OCI-LY3 (cell line): ENCODE results near the gene KLHL36.

Source experiments
- H2AFZ ChIP-seq: fragments of 200-600, 300-600 bp; shearing (Covaris generic); 2 replicates; pipeline ENCODE4 v1.6.0; 2014; ENCODE audit warnings: antibody characterized with exemption, low read depth, low read length
- H3K27ac ChIP-seq: fragments of 200-600, 300-600 bp; sonication (generic); 2 replicates; pipeline ENCODE4 v1.5.1; 2014; ENCODE audit warnings: mild to moderate bottlenecking, low read length, moderate library complexity, mixed read lengths
- H3K27me3 ChIP-seq: fragments of 200-600, 300-600 bp; sonication (generic); 2 replicates; pipeline ENCODE4 v1.6.1; 2014; ENCODE audit warnings: low read depth, low read length, mixed read lengths
- H3K36me3 ChIP-seq: fragments of 200-600, 300-600 bp; sonication (generic); replicated peaks from 2 replicates; pipeline ENCODE3; 2014; ENCODE audit warnings: low read depth, low read length, mixed read lengths
- H3K4me1 ChIP-seq: fragments of 300-600, 200-600 bp; sonication (generic); 2 replicates; pipeline ENCODE4 v1.6.1; 2014; ENCODE audit warnings: low read length, mixed read lengths
- H3K4me2 ChIP-seq: fragments of 200-600, 300-600 bp; sonication (generic); 2 replicates; pipeline ENCODE4 v1.6.1; 2014; ENCODE audit warnings: low read length, mixed read lengths
- H3K4me3 ChIP-seq: fragments of 300-600, 200-600 bp; sonication (generic); 2 replicates; pipeline ENCODE4 v1.5.1; 2014; ENCODE audit warnings: antibody characterized with exemption, mild to moderate bottlenecking, low read length, moderate library complexity
- H3K79me2 ChIP-seq: fragments of 300-600, 200-600 bp; shearing (Covaris generic); 2 replicates; pipeline ENCODE4 v1.6.1; 2014; ENCODE audit warnings: mild to moderate bottlenecking, low read length, mixed read lengths
- H3K9ac ChIP-seq: fragments of 300-600, 200-600 bp; shearing (Covaris generic); 2 replicates; pipeline ENCODE4 v1.6.0; 2014; ENCODE audit warnings: mild to moderate bottlenecking, low read length, moderate library complexity
- H3K9me3 ChIP-seq: fragments of 200-600, 300-600 bp; shearing (Covaris generic); 2 replicates; pipeline ENCODE4 v1.6.1; 2014; ENCODE audit warnings: low read length, mixed read lengths; ENCODE audit not compliant: insufficient read depth
- H4K20me1 ChIP-seq: fragments of 200-600, 300-600 bp; sonication (generic); 2 replicates; pipeline ENCODE4 v1.6.1; 2016; ENCODE audit warnings: low read length, mixed read lengths; ENCODE audit not compliant: insufficient read depth
- EZH2phosphoT487 ChIP-seq: fragments of 200-600 bp; shearing (Covaris generic); IDR thresholded peaks from 2 replicates; pipeline ENCODE4 v1.6.1; 2018; ENCODE audit warnings: antibody characterized with exemption, mixed run types, low read depth
- TF ChIP-seq, protein P1 (sequence below): fragments of 200-600, 300-600 bp; sonication (generic); IDR thresholded peaks from 2 replicates; pipeline ENCODE4 v1.5.1; 2014; ENCODE audit warnings: antibody characterized with exemption, low read length, low read depth

The KLHL36 gene

DNA sequence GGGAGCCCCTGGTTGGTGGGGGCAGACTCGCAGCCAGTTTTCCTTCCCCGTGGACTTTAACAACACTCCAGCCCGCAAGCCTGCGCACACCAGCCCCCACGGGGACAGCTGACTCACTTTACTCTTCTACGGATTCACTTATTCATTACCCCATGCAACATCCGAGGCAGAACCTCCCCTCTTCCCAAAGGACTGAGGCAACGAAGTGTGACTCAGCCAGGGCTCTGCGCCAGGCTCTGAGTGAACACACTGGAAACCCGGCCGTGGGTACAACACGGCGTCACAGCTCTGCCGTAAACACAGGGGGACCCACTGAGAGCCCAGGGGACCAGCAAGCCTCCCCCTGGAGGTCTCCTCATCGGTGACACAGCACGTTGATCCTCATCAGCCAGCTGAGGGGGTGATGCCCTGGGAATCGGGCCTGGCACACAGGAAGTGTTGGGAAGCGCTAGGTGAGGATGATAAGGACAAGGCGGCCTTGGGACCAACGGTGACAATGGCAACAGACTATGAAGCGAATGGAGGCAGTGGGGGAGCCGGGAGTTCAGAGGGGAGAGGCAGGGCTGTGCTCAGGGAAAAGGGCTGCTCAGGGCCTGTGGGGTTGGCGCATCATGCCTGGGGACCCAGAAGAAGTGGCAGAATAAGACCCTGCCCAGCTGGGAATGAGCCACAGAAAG is 45.0 kb upstream of the KLHL36 start:
- H3K9ac ChIP-seq = no peak overlapping the region
- TF ChIP-seq, protein P1, sequence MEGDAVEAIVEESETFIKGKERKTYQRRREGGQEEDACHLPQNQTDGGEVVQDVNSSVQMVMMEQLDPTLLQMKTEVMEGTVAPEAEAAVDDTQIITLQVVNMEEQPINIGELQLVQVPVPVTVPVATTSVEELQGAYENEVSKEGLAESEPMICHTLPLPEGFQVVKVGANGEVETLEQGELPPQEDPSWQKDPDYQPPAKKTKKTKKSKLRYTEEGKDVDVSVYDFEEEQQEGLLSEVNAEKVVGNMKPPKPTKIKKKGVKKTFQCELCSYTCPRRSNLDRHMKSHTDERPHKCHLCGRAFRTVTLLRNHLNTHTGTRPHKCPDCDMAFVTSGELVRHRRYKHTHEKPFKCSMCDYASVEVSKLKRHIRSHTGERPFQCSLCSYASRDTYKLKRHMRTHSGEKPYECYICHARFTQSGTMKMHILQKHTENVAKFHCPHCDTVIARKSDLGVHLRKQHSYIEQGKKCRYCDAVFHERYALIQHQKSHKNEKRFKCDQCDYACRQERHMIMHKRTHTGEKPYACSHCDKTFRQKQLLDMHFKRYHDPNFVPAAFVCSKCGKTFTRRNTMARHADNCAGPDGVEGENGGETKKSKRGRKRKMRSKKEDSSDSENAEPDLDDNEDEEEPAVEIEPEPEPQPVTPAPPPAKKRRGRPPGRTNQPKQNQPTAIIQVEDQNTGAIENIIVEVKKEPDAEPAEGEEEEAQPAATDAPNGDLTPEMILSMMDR = no peak
- TF ChIP-seq EZH2phosphoT487 = no peak
- H3K27me3 ChIP-seq = no peaks in the 10 kb centered on the region
- H4K20me1 ChIP-seq = peaks cover 29% of the 10 kb centered on the region
- no peak overlapping the region for H3K4me3 ChIP-seq
- H3K36me3 ChIP-seq = peaks cover 49% of the 10 kb centered on the region
- H3K27ac ChIP-seq = peak overlapping the region; percentile 88
- H3K9me3 ChIP-seq = peaks cover 14% of the 10 kb centered on the region
- peaks cover 91% of the 10 kb centered on the region for H3K4me1 ChIP-seq
- H3K4me2 ChIP-seq = peak overlapping the region; percentile 4; the same call in 1 of the 2 replicates
- no peak overlapping the region for H2AFZ ChIP-seq
- peaks cover 82% of the 10 kb centered on the region for H3K79me2 ChIP-seq

DNA sequence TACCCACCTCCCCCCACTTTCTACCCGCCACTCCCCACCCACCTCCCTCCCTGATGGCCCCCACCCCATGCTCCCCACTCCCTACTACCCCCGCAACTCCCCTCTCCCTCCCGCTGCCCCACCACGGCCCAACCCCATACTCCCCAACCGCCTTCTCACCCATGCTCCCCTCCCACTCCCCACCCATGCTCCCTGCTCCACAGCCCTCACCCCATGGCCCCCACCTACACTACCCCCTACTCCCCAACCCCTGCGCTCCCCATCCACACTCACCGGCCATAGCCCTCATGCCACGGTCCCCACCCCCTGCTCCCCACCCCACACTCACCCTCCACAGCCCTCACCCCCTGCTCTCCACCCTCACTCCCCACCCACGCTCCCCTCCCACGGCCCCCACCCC is 44.4 kb upstream of the KLHL36 start:
- peaks cover 16% of the 10 kb centered on the region for H3K9me3 ChIP-seq
- H3K9ac ChIP-seq = no peak overlapping the region
- TF ChIP-seq EZH2phosphoT487 = no peak
- TF ChIP-seq, protein P1 = no peak
- H3K27ac ChIP-seq = no peak overlapping the region
- no peak overlapping the region for H3K4me3 ChIP-seq
- peaks cover 30% of the 10 kb centered on the region for H4K20me1 ChIP-seq
- H3K79me2 ChIP-seq = peaks cover 84% of the 10 kb centered on the region
- no peaks in the 10 kb centered on the region for H3K27me3 ChIP-seq
- H3K36me3 ChIP-seq = peaks cover 56% of the 10 kb centered on the region
- no peak overlapping the region for H2AFZ ChIP-seq
- H3K4me2 ChIP-seq = no peak overlapping the region
- peaks cover 92% of the 10 kb centered on the region for H3K4me1 ChIP-seq

DNA sequence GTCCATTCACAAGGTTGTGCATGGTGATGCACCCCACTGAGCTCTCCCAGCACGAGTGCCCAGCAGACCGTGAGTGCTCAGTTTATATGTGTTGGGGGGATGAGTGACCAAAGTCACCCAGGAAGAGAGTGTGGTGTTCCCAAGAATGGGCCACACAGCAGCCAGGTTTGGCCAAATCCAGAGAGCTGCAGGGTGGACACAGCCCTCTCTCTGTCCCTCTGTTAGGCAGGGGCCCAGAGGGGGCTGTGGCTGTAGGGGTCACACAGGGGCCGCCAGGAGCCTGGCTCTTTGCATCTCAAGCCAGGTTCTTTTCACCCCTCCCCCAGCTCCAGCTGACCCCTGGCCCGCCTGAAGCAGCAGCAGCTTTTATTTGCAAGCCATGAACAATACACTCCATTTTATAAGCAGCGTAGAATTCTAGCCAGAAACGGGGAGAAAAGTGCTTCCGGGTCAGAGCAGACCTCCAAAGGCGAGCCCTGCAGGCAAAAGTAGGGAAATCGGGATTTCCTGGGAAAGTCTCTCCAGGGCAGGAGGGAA is 43.8 kb upstream of the KLHL36 start:
- TF ChIP-seq, protein P1 = no peak
- TF ChIP-seq EZH2phosphoT487 = no peak
- Histone ChIP-seq H3K4me2 (no peak overlapping the region), H3K9me3 (peaks cover 20% of the 10 kb centered on the region), H3K4me3 (no peak overlapping the region), H3K27ac (0 out of 2 replicates have a peak overlapping the region, but pooled peaks have one; percentile 4), H3K9ac (no peak overlapping the region), H3K79me2 (peaks cover 84% of the 10 kb centered on the region), H2AFZ (no peak overlapping the region), H4K20me1 (peaks cover 34% of the 10 kb centered on the region), H3K27me3 (no peaks in the 10 kb centered on the region), H3K4me1 (peaks cover 92% of the 10 kb centered on the region), H3K36me3 (peaks cover 57% of the 10 kb centered on the region)

DNA sequence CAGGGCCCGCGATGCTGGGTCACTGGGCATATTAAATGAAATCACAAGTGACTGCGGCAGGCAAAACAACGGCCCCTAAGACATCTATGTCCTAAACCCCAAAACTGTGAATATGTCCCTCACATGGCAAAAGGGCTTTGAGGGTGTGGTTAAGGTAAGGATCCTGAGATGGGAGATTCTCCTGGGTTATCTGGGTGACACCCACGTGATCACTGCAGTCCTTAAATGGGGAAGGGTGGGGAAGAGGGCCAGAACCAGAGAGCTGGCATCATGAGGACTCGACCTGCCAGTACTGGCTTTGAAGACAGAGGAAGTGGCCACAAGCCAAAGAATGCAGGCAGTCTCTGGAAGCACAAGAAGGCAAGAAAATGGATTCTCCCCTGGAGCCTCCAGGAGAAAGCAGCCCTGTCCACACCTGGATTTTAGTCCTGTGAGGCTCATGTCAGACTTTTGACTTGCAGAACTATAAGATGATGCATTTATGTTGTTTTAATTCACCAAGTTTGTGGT is 42.9 kb upstream of the KLHL36 start:
- TF ChIP-seq, protein P1 = no peak
- no peak for TF ChIP-seq EZH2phosphoT487
- no peak overlapping the region for H3K27ac ChIP-seq
- H3K79me2 ChIP-seq = peaks cover 86% of the 10 kb centered on the region
- H4K20me1 ChIP-seq = peaks cover 37% of the 10 kb centered on the region
- peaks cover 92% of the 10 kb centered on the region for H3K4me1 ChIP-seq
- peaks cover 66% of the 10 kb centered on the region for H3K36me3 ChIP-seq
- H3K9me3 ChIP-seq = peaks cover 27% of the 10 kb centered on the region
- H3K4me2 ChIP-seq = no peak overlapping the region
- no peak overlapping the region for H3K4me3 ChIP-seq
- no peak overlapping the region for H3K9ac ChIP-seq
- no peak overlapping the region for H2AFZ ChIP-seq
- no peaks in the 10 kb centered on the region for H3K27me3 ChIP-seq
